Activated naive CD4-positive, alpha-beta T cell treated with anti-CD3 and anti-CD28 coated beads, Interleukin-2, amount 10 ng/mL, durations not matched to agents 7 days and 5 days (primary cell): ENCODE measurements around the gene NLRP6.
"Not testable (repeated sequence)": the region's sequence is repeated elsewhere in the genome, so short reads cannot be mapped to it uniquely, and the experiment has no call there.

Experiments
- CTCF ChIA-PET: fragments of 350-600 bp; sonication (Branson Sonifier 250); formaldehyde crosslinking; loops from one replicate; lab custom pipeline; 2021; ENCODE audit warnings: antibody characterized with exemption; lab: Charles Lee
- DNase-seq: peaks from one replicate; pipeline ENCODE4 v3.0.0-alpha.2; 2020
- H3K27ac Mint-ChIP-seq: one replicate; pipeline ENCODE4 v1.8.0; 2021; ENCODE audit warnings: mild to moderate bottlenecking, moderate library complexity, mixed read lengths
- H3K27me3 Mint-ChIP-seq: one replicate; pipeline ENCODE4 v1.8.0; 2021; ENCODE audit warnings: mild to moderate bottlenecking, mixed read lengths
- H3K36me3 Mint-ChIP-seq: one replicate; pipeline ENCODE4 v1.8.0; 2021; ENCODE audit warnings: mixed read lengths
- H3K4me1 Mint-ChIP-seq: one replicate; pipeline ENCODE4 v1.8.0; 2021; ENCODE audit warnings: mixed read lengths
- H3K4me3 Mint-ChIP-seq: one replicate; pipeline ENCODE4 v1.8.0; 2021; ENCODE audit warnings: mild to moderate bottlenecking, moderate library complexity, mixed read lengths
- H3K9me3 Mint-ChIP-seq: one replicate; pipeline ENCODE4 v1.8.0; 2021; ENCODE audit warnings: mixed read lengths

NLRP6 gene

DNA sequence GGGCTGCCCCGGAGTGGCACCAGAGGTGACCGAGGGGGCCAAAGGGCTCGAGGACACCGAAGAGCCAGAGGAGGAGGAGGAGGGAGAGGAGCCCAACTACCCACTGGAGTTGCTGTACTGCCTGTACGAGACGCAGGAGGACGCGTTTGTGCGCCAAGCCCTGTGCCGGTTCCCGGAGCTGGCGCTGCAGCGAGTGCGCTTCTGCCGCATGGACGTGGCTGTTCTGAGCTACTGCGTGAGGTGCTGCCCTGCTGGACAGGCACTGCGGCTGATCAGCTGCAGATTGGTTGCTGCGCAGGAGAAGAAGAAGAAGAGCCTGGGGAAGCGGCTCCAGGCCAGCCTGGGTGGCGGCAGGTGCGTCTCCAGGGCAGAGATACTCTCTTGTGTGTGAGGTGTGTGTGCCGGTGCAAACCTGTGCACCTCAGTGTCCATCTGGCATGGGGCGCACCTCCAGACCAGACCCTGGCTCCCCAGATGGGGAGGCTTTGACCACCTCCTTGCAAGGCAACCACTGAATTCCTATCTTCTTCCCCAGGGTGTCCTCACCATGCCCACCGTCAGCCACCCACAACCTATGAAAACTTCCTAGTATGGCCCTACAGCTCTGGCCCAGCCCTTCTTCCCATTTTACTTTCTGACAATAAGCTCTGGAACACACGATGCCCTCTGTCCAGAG is 3.4 kb downstream of the NLRP6 start:
- H3K4me3 Mint-ChIP-seq = peak overlapping the region; percentile 85
- peaks cover 61% of the 10 kb centered on the region for H3K36me3 Mint-ChIP-seq
- CTCF ChIA-PET = interaction anchor here (1.2 to 6.6 kb wide), 4 partner anchors 14 to 33 kb away, joined by 5 to 49 read pairs (median 12); no protein-coding TSS in a partner anchor
- peaks cover 6% of the 10 kb centered on the region for H3K9me3 Mint-ChIP-seq
- peaks cover 79% of the 10 kb centered on the region for H3K27me3 Mint-ChIP-seq
- peaks cover 74% of the 10 kb centered on the region for H3K4me1 Mint-ChIP-seq
- H3K27ac Mint-ChIP-seq = peak overlapping the region; percentile 86
- DNase-seq = no peak

DNA sequence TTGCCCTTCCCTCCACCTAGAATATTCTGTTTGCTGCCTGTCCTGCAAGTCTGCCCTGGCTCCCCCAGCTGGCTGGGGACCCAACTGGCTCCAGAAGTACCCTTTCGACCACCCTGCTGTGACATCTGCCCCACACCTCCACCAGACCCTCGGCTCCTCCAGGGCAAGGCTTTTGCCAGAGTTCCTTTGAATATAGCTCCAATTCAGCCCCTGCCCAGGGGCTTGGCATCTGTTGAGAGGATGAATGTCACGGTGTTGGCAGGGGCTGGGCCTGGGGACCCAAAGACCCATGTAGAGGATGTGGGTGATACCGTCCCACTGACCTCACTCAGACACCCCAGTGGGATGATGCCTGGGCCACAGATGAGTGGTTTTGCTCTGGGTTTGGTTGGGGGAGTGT is 4.0 kb downstream of the NLRP6 start:
- H3K27ac Mint-ChIP-seq = peak overlapping the region; percentile 86
- peaks cover 75% of the 10 kb centered on the region for H3K4me1 Mint-ChIP-seq

DNA sequence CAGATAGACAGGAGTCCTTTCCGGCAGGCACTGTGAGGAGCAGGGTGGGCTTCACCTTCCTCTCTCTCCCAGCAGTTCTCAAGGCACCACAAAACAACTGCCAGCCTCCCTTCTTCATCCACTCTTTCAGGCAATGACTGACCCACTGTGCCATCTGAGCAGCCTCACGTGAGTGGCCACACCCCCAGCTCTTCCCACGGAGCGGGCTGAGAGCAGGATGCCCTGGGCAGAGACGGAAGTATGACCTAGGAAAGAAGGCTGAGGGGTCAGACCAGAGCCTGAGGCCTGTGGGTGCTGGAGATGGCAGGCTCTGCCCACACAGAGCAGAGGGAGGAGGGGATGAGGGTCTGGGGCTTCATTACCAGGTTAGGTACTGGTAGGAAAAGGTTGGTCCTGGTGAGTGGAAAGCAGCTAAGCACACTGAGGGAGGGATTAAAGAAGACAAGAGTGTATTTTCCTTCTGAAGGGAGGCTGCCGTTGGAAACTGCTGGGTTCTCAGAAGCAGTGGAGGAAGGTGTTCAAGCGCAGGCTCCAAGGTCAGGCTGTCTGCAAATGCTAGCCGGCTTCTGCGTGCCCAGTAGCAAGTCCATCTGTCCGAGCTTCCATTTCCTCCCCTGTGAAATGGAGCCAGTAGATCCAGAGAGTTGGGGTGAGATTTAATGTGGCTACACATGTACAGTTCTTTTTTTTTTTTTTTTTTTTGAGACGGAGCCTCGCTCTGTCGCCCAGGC is 4.6 kb downstream of the NLRP6 start:
- Mint-ChIP-seq H3K4me3 (peak overlapping the region; percentile 85), H3K4me1 (peaks cover 71% of the 10 kb centered on the region), H3K36me3 (peaks cover 52% of the 10 kb centered on the region), H3K27me3 (peaks cover 81% of the 10 kb centered on the region), H3K9me3 (no peaks in the 10 kb centered on the region), H3K27ac (peak overlapping the region; percentile 86)
- CTCF ChIA-PET = interaction anchor here (3.4 to 6.6 kb wide), 2 partner anchors 15 to 32 kb away, joined by 16 to 49 read pairs; no protein-coding TSS in a partner anchor
- DNase-seq = peak; percentile 22

More for the DNA sequence above, 4.0 kb downstream of the NLRP6 start:
- H3K36me3 Mint-ChIP-seq = peaks cover 55% of the 10 kb centered on the region
- CTCF ChIA-PET = interaction anchor here (1.2 to 6.6 kb wide), 3 partner anchors 14 to 34 kb away, joined by 5 to 49 read pairs (median 16); no protein-coding TSS in a partner anchor
- peaks cover 78% of the 10 kb centered on the region for H3K27me3 Mint-ChIP-seq
- peak overlapping the region; percentile 85 for H3K4me3 Mint-ChIP-seq
- H3K9me3 Mint-ChIP-seq = peaks cover 2% of the 10 kb centered on the region
- peak; percentile 20 for DNase-seq

DNA sequence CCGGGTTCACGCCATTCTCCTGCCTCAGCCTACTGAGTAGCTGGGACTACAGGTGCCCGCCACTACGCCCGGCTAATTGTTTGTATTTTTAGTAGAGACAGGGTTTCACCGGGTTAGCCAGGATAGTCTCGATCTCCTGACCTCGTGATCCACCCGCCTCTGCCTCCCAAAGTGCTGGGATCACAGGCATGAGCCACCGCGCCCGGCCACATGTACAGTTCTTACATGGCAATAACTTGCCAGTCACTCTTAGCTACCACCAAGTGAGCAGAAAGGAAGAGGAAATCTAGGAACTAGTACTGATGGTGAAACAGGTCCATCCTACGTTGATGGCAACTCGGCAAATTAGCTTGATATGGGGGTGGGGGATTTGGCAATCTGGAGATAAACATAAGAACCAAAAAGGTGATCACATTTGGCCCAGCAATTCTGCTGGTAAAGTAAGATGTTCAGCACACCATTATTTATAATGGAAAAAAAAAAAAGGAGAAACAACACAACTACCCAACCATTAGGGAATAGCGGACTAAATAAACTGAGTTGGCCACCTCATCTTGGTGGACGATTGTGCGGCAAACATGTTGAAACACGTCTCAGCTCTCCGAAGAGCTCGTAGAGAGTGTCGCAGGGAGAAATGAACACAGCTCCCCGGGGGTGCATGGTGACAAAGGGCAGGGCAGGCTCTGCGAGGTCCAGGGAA is 5.3 kb downstream of the NLRP6 start:
- H3K36me3 Mint-ChIP-seq = peaks cover 54% of the 10 kb centered on the region
- CTCF ChIA-PET = interaction anchor here (2.1 to 6.6 kb wide), 3 partner anchors 16 to 33 kb away, joined by 6 to 49 read pairs (median 16); no protein-coding TSS in a partner anchor
- H3K27me3 Mint-ChIP-seq = peaks cover 80% of the 10 kb centered on the region
- H3K4me3 Mint-ChIP-seq = peak overlapping the region; percentile 85
- H3K27ac Mint-ChIP-seq = peak overlapping the region; percentile 86
- no peaks in the 10 kb centered on the region for H3K9me3 Mint-ChIP-seq
- DNase-seq = peak; percentile 20
- H3K4me1 Mint-ChIP-seq = peaks cover 66% of the 10 kb centered on the region

DNA sequence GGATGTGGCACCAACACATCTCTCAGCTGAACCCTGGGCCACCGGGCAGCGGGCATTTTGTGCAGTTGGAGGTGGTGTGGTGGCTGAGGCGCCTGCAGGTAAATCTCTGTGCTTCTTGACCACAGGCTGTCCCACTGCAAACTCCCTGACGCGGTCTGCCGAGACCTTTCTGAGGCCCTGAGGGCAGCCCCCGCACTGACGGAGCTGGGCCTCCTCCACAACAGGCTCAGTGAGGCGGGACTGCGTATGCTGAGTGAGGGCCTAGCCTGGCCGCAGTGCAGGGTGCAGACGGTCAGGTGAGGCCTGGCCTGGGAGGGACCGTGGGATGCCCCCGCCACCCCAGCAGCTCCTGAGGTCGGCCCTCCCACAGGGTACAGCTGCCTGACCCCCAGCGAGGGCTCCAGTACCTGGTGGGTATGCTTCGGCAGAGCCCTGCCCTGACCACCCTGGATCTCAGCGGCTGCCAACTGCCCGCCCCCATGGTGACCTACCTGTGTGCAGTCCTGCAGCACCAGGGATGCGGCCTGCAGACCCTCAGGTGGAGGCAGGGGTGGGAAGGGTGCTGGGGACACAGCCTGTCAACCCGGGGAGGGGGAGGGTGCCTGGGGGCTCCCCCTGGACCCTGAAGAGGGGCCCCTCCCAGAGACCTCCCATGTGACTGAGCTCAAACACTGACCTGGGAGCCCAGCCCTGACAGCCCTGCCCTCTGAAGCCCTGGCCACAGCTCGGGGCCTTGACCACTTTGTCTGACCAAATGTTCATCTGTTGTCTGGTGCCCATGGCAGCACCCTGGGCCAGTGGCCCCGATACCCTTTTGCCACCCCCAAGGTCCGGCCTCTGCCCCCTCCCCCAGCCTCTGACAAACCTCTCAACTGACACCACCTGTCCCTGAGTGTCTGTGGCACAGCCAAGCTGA is 6.2 kb downstream of the NLRP6 start:
- DNase-seq = peak; percentile 19
- Mint-ChIP-seq H3K27me3 (peaks cover 74% of the 10 kb centered on the region), H3K27ac (peak overlapping the region; percentile 86), H3K4me1 (peaks cover 63% of the 10 kb centered on the region), H3K36me3 (peaks cover 52% of the 10 kb centered on the region), H3K9me3 (no peaks in the 10 kb centered on the region), H3K4me3 (no peak overlapping the region)
- CTCF ChIA-PET = interaction anchor here (2.1 kb wide), 1 partner anchor 34 kb away, joined by 6 read pairs; no protein-coding TSS in a partner anchor

DNA sequence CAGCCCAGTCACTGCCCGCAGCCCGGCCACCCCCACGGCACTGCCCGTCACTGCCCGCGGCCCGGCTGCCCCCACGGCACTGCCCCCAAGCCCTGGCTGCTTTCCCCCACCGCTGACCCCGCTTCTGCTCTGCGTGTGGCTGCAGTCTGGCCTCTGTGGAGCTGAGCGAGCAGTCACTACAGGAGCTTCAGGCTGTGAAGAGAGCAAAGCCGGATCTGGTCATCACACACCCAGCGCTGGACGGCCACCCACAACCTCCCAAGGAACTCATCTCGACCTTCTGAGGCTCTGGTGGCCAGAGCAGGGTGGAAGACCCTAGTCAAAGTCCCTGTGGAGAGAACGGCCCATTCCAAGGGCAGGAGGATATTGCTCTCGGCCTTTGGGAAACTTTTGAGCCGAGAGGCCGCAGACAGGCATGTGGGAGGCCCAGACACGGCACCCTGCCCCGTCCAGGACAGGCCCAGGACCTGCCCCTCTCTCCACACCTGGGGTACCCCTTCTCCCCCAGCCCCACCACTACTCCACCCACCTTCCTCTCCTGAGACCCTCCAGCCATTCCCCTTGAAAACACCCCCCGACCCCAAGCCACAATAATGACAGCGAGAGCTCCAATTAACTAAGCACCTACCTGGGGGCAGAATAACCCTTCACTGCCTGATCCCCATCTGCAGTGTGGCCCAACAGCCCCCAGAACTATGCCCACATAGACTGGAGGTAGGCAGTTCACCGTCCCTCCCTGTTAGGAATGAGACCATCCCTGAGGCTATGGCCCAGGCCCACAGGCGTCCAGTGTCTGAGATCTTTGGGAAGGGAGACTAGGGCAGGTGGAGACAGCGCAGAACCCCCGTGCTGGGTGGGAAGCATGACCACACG is 7.0 kb downstream of the NLRP6 start:
- peaks cover 65% of the 10 kb centered on the region for H3K27me3 Mint-ChIP-seq
- H3K9me3 Mint-ChIP-seq = no peaks in the 10 kb centered on the region
- CTCF ChIA-PET = interaction anchor here (0.7 to 2.1 kb wide), 2 partner anchors 20 to 35 kb away, joined by 3 to 6 read pairs; no protein-coding TSS in a partner anchor
- H3K4me1 Mint-ChIP-seq = peaks cover 66% of the 10 kb centered on the region
- DNase-seq = peak; percentile 18
- H3K36me3 Mint-ChIP-seq = peaks cover 54% of the 10 kb centered on the region
- H3K27ac Mint-ChIP-seq = peak overlapping the region; percentile 75
- H3K4me3 Mint-ChIP-seq = peak overlapping the region; percentile 37

DNA sequence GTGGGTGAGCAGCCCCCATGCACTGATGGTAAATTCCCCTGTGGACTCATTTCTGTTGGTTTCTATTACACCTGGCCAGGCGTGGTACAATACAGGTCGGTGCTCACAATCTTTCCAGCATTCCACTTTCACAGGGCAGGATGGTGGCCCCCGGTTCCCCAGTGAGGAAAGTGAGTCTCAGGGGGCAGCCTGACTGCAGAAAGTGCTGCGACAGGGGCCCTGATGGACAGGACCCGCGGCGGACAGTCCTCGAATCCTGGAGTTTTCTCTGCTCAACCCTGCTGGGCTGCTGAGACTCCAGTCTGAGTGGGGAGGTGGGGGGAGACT is 7.7 kb downstream of the NLRP6 start:
- Mint-ChIP-seq H3K27ac (peak overlapping the region; percentile 75), H3K36me3 (peaks cover 52% of the 10 kb centered on the region), H3K9me3 (no peaks in the 10 kb centered on the region), H3K4me3 (peak overlapping the region; percentile 10), H3K27me3 (peaks cover 59% of the 10 kb centered on the region), H3K4me1 (peaks cover 69% of the 10 kb centered on the region)
- CTCF ChIA-PET = interaction anchor here (0.7 to 2.1 kb wide), 3 partner anchors 20 to 35 kb away, joined by 3 to 6 read pairs (median 3); no protein-coding TSS in a partner anchor
- peak; percentile 21 for DNase-seq

DNA sequence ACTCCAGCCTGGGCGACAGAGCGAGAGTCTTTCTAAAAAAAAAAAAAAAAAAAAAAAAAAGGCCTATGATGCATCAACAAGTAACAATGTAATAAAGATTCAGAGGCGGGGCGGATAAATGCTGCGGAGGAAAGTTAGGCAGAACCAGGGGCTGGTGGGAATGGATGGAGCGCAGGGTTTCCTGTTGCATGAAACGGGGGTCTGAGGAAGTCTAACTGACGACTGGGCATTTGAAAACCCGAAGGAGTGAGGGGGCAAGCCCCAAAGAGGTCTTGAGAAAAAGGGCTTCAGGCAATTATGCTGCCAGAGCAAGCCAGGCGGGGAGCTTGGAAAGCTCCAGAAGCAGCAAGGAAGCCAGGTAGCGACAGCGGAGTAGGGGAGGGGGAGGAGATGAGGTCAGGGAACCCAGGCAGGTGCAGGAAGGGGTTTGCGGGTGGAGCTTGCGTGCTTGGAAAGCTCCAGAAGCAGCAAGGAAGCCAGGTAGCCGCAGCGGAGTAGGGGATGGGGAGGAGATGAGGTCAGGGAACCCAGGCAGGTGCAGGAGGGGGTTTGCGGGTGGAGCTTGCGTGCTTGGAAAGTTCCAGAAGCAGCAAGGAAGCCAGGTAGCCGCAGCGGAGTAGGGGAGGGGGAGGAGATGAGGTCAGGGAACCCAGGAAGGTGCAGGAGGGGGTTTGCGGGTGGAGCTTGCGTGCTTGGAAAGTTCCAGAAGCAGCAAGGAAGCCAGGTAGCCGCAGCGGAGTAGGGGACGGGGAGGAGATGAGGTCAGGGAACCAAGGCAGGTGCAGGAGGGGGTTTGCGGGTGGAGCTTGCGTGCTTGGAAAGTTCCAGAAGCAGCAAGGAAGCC is 9.0 kb downstream of the NLRP6 start:
- peaks cover 47% of the 10 kb centered on the region for H3K36me3 Mint-ChIP-seq
- peak overlapping the region; percentile 98 for H3K27ac Mint-ChIP-seq
- peak; percentile 91 for DNase-seq
- not testable (repeated sequence) for H3K9me3 Mint-ChIP-seq
- peaks cover 46% of the 10 kb centered on the region for H3K27me3 Mint-ChIP-seq
- H3K4me1 Mint-ChIP-seq = peaks cover 65% of the 10 kb centered on the region
- peak overlapping the region; percentile 100 for H3K4me3 Mint-ChIP-seq
- CTCF ChIA-PET = interaction anchor here (0.7 to 3.9 kb wide), 7 partner anchors 18 to 1565 kb away, joined by 3 to 23 read pairs (median 3); no protein-coding TSS in a partner anchor

DNA sequence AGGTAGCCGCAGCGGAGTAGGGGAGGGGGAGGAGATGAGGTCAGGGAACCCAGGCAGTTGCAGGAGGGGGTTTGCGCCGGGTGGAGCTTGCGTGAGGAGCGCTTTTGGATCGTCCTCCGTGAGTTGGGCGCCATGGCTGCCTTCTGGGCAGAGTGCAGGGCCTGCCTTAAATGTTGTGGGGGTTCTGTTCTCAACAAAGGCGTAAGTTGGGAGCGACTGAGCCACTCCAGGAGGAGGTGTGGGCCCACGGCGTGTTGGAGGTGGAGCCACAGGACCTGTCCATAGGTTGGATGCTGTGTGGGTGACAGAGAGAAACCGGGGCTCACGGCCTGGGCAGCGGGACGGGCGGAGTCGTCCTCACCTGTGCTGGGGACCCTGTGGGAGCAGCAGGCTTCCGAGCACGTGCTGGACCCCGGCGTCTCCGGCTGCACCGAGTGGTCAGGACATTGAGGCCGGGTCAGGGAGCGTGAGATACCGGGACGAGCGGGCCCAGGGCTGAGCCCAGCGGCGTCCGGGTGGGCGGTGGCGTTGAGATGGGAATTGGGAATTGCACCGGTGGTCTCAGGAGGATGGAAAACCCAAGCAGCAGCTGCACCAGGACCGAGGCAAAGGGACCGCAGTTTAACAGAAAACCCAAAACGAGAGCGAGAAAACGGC is 9.7 kb downstream of the NLRP6 start:
- Mint-ChIP-seq H3K36me3 (peaks cover 40% of the 10 kb centered on the region), H3K9me3 (no peaks in the 10 kb centered on the region), H3K4me1 (peaks cover 63% of the 10 kb centered on the region), H3K27me3 (peaks cover 38% of the 10 kb centered on the region), H3K4me3 (peak overlapping the region; percentile 100), H3K27ac (peak overlapping the region; percentile 98)
- DNase-seq = no peak
- CTCF ChIA-PET = interaction anchor here (0.7 to 3.9 kb wide), 6 partner anchors 18 to 1564 kb away, joined by 3 to 23 read pairs (median 3); no protein-coding TSS in a partner anchor

DNA sequence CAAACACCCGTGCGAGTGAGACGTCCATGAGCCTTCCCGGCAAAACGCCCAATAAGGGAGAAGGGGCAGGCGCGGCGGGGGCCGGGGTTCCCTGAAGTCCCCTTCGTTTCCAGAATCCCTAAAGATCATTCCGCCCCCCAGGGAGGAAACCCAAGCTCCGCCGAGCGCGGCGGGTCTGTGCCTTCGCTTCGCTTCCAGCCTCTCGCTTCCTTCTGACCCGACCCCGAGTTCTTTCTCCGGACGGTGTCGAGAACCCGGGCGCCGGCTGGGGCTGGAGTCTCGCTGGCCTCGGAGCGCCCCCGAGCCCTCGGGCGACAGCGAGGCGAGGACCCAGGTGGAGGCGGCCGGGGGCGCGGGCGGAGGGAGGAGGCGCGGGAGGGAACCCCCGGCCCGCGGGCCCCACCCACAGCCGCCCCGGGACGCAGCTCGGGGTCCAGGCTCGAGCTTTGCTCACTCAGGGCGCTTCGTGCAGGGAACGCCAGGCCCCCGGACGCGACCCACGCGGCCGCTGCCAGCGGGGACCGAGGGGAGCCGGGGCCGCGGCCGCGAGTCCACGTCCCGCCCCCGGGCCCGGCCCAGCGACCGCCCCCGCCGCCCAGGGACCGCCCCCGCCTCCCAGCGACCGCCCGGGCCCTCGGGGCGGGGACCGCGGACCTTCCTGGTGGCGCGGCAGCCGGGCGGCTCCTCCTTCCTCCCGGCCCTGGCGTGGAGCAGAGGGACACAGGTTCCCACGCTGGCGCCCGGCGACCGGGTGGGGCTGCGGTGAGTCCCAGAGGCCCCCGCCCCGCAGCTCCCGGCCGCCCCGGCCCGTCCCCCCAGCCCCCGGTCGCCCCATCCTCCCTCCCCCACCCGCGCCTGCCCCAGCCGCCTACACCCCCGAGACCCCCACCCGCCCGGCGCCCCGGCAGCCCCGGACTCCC is 10.5 kb downstream of the NLRP6 start, which contains the start of gene PGGHG:
Gene PGGHG, plus strand, starts transcription at position 649 of the 920 bp plus-strand sequence. CDS start 691 bp downstream, outside the sequence.
- H3K9me3 Mint-ChIP-seq = no peaks in the 10 kb centered on the region
- peaks cover 58% of the 10 kb centered on the region for H3K4me1 Mint-ChIP-seq
- H3K36me3 Mint-ChIP-seq = peaks cover 35% of the 10 kb centered on the region
- H3K4me3 Mint-ChIP-seq = peak within 1 kb of the TSS; percentile 100
- CTCF ChIA-PET = interaction anchor here (0.7 to 3.9 kb wide), 5 partner anchors 16 to 45 kb away, joined by 3 to 23 read pairs (median 4); no protein-coding TSS in a partner anchor
- H3K27me3 Mint-ChIP-seq = peaks cover 32% of the 10 kb centered on the region
- peak within 1 kb of the TSS; percentile 98 for H3K27ac Mint-ChIP-seq
- peak; percentile 81 for DNase-seq
